SK-N-SH treated with all-trans-retinoic acid at 6 μM for 48 hours (cell line): ENCODE data around the gene CDK3.

Source experiments
- ARNTL ChIP-seq: fragments of 450-650 bp; formaldehyde crosslinking; IDR thresholded peaks from 2 replicates; pipeline ENCODE4 v1.5.0; 2020; ENCODE audit warnings: low read depth, mild to moderate bottlenecking, moderate library complexity, borderline replicate concordance
- CSDC2 ChIP-seq: fragments of 250-450 bp; sonication (Bioruptor Pico); IDR thresholded peaks from 2 replicates; pipeline ENCODE4 v1.5.0; 2020; ENCODE audit warnings: mild to moderate bottlenecking, moderate library complexity
- CSRNP3 ChIP-seq: fragments of 250-450 bp; sonication (Bioruptor Pico); IDR thresholded peaks from 2 replicates; pipeline ENCODE4 v1.5.1; 2021; ENCODE audit warnings: mild to moderate bottlenecking, moderate library complexity
- RARB ChIP-seq: fragments of 250-450 bp; sonication (Bioruptor Pico); IDR thresholded peaks from 2 replicates; pipeline ENCODE4 v1.8.0; 2021; ENCODE audit warnings: mild to moderate bottlenecking, moderate library complexity
- SNAI2 ChIP-seq: fragments of 250-450 bp; sonication (Bioruptor Pico); IDR thresholded peaks from 2 replicates; pipeline ENCODE4 v1.5.0; 2020; ENCODE audit warnings: mild to moderate bottlenecking, moderate library complexity
- ZFP3 ChIP-seq: fragments of 250-450 bp; sonication (Bioruptor Pico); IDR thresholded peaks from 2 replicates; pipeline ENCODE4 v1.5.0; 2020; ENCODE audit warnings: mild to moderate bottlenecking, moderate library complexity
- ZFP30 ChIP-seq: fragments of 450-650 bp; formaldehyde crosslinking; IDR thresholded peaks from 2 replicates; pipeline ENCODE4 v1.5.0; 2022; ENCODE audit warnings: mild to moderate bottlenecking, moderate library complexity
- ZNF70 ChIP-seq: fragments of 450-650 bp; formaldehyde crosslinking; IDR thresholded peaks from 2 replicates; pipeline ENCODE4 v1.5.0; 2020; ENCODE audit warnings: mild to moderate bottlenecking, moderate library complexity
- ZNF8 ChIP-seq: fragments of 450-650 bp; formaldehyde crosslinking; IDR thresholded peaks from 2 replicates; pipeline ENCODE4 v1.5.0; 2020; ENCODE audit warnings: mild to moderate bottlenecking, moderate library complexity

GRCh38 chr17:76005263-76006149, 4.9 kb downstream of the CDK3 start:
- TF ChIP-seq ARNTL (CRISPR knock-in tag), result no peak
- no peak for TF ChIP-seq SNAI2 (CRISPR knock-in tag)
- TF ChIP-seq ZFP3 (CRISPR knock-in tag), result no peak
- TF ChIP-seq CSDC2 (CRISPR knock-in tag), result no peak
- TF ChIP-seq CSRNP3 (CRISPR knock-in tag), result no peak
- no peak for TF ChIP-seq ZNF8
- no peak for TF ChIP-seq RARB (CRISPR knock-in tag)
- TF ChIP-seq ZFP30 (CRISPR knock-in tag), result no peak
- TF ChIP-seq ZNF70 (CRISPR knock-in tag), result no peak
